Subcutaneous abdominal adipose tissue (tissue), 5 donors: Measurements from ENCODE around the gene KIF3C.

ENCODE experiments used
- H3K27ac ChIP-seq: one replicate; pipeline ENCODE4 v1.7.0; 2013; ENCODE audit warnings: low read depth, mild to moderate bottlenecking, inconsistent platforms, low read length, moderate library complexity
- H3K27me3 ChIP-seq, 5 donors: one replicate each; pipeline ENCODE4 v1.7.0; 2013; ENCODE audit warnings: low read length in 5 of 5, inconsistent platforms in 1 of 5; ENCODE audit not compliant: control insufficient read depth in 5 of 5, insufficient read depth in 4 of 5
- H3K36me3 ChIP-seq, 5 donors: one replicate each; pipeline ENCODE4 v1.7.0; 2013; ENCODE audit warnings: low read length in 5 of 5; ENCODE audit not compliant: control insufficient read depth in 5 of 5, insufficient read depth in 5 of 5
- H3K4me1 ChIP-seq, 5 donors: one replicate each; pipeline ENCODE4 v1.7.0; 2013; ENCODE audit warnings: low read length in 5 of 5, mild to moderate bottlenecking in 3 of 5, moderate library complexity in 1 of 5; ENCODE audit not compliant: control insufficient read depth in 5 of 5, insufficient read depth in 5 of 5
- H3K4me3 ChIP-seq, 5 donors: one replicate each; pipeline ENCODE4 v1.7.0; 2013; ENCODE audit warnings: low read length in 5 of 5, low read depth in 1 of 5
- H3K9ac ChIP-seq, 5 donors: one replicate each; pipeline ENCODE4 v1.7.0; 2013; ENCODE audit warnings: low read length in 5 of 5, mild to moderate bottlenecking in 4 of 5, moderate library complexity in 3 of 5
- H3K9me3 ChIP-seq, 5 donors: one replicate each; pipeline ENCODE4 v1.7.0; 2013; ENCODE audit warnings: low read length in 5 of 5; ENCODE audit not compliant: control insufficient read depth in 5 of 5
- donor health status: healthy.
- donor health status: healthy.
- donor health status: healthy.
- donor health status: healthy.
- donor health status: healthy.

Gene KIF3C

DNA sequence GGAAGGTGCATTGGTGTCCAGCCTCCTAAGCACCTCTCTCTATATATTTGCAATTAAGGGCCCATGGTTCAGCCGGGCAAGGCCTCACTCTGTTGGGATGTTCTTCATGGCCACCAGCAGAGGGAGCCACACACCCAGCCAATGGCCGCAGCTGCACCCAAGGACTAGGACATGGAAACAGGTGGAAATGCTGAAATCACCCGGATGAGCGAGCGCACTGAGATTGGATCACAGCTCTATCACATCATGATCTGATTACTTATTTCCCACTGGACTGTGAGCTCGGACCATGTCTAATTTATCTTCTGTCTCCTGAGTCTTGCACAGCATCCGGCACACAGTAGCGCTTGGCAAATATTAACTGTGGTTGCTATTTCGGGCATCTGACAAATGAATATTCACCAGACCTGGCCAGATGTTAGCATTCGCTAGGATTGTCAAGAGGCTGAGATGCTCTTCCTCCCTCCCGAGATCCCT is 31.2 kb downstream of the KIF3C start:
- Histone ChIP-seq H3K36me3 (peaks cover 0 to 4% (median 0%) of the 10 kb centered on the region in 5 donors), H3K4me1 (peaks cover 0 to 4% (median 3%) of the 10 kb centered on the region in 5 donors), H3K4me3 (no peak overlapping the region), H3K27me3 (peaks cover 0 to 3% (median 0%) of the 10 kb centered on the region in 5 donors), H3K27ac (no peak overlapping the region), H3K9me3 (no peaks in the 10 kb centered on the region), H3K9ac (peak overlapping the region in 1 of 5 donors; percentile 30)

DNA sequence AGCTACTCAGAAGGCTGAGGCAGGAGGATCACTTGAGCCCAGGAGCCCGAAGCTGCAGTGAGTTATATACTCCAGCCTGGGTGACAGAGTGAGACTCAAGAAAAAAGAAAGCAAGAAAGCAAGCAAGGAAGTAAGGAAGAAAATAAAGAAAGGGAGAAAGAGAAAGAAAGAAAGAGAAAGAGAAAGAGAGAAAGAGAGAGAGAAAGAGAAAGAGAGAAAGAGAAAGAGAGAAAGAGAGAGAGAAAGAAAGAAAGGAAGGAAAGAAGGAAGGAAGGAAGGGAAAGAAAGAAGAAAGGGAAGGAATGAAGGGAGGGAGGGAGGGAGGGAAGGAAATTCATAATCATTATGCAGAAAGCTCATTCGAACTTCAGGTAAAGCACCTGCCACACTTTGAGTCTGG is 33.9 kb downstream of the KIF3C start:
- no peak overlapping the region for H3K4me3 ChIP-seq
- peaks cover 0 to 4% (median 3%) of the 10 kb centered on the region in 5 donors for H3K4me1 ChIP-seq
- H3K27me3 ChIP-seq = peaks cover 0 to 3% (median 0%) of the 10 kb centered on the region in 5 donors
- no peak overlapping the region for H3K27ac ChIP-seq
- no peak overlapping the region for H3K9ac ChIP-seq
- H3K36me3 ChIP-seq = no peaks in the 10 kb centered on the region
- H3K9me3 ChIP-seq = no peaks in the 10 kb centered on the region

DNA sequence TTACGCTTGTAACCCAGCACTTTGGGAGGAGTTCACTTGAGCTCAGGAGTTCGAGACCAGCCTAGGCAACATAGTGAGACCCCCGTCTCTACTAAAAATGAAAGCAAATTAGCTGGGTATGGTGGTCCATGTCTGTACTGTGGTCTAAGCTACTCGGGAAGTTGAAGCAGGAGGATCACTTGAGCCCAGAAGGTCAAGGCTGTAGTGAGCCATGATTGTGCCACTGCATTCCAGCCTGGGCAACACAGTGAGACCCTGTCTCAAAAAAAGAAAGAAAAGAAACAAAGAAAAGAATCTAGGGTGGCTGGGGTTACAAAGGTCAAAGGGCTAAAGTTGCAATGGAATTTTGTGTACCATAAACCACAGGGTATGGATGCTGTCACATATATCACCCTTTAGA is 41.3 kb downstream of the KIF3C start:
- Histone ChIP-seq H3K4me1 (peaks cover 0 to 5% (median 0%) of the 10 kb centered on the region in 5 donors), H3K4me3 (no peak overlapping the region), H3K36me3 (peaks cover 0 to 3% (median 0%) of the 10 kb centered on the region in 5 donors), H3K9ac (no peak overlapping the region), H3K27ac (no peak overlapping the region), H3K9me3 (no peaks in the 10 kb centered on the region), H3K27me3 (no peaks in the 10 kb centered on the region)

DNA sequence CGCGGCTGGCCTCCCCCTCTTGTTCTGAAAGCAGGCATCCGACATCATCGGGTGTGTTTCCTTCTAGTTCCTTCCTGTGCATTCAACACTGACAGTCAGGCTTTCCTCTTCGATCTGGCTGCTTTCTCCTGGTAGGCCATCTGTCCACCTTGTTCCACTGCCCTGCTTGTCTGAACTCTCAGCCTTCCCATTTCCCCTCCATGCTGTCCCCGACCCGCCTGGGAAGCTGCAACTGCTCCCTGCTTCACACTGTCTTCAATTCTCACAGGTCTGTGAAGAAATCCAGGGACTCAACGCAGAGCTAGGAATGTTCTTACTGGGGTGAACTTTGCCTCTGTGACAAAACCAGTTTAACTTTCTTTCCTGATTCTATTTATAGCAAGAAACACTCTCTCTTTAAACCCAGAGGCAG is 43.0 kb downstream of the KIF3C start:
- Histone ChIP-seq H3K4me3 (no peak overlapping the region), H3K9ac (no peak overlapping the region)

DNA sequence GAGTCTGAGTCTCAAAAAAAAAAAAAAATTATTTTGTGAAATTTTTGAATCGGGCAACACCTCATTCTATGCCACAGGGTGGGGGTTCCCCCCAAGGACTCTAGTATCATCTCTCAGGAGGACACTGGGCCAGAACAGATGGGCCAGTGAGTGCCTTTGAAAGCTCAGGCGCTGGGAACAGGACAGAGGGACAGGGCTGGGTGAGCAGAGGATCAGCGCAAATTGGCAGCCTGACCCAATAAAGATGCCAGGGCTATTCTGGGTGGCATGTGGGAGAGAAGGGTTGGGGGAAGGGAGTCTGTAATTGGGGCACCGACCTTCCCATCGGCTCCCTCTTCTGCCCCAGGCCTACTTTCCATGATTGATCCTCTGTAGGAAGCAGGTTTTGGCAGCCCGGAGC is 44.0 kb downstream of the KIF3C start:
- Histone ChIP-seq H3K27ac (no peak overlapping the region), H3K36me3 (peaks cover 0 to 3% (median 0%) of the 10 kb centered on the region in 5 donors), H3K4me1 (peaks cover 0 to 5% (median 0%) of the 10 kb centered on the region in 5 donors)

More for the DNA sequence above, 43.0 kb downstream of the KIF3C start:
- H3K36me3 ChIP-seq = peaks cover 0 to 3% (median 0%) of the 10 kb centered on the region in 5 donors
- no peaks in the 10 kb centered on the region for H3K27me3 ChIP-seq
- no peaks in the 10 kb centered on the region for H3K9me3 ChIP-seq
- peaks cover 0 to 5% (median 0%) of the 10 kb centered on the region in 5 donors for H3K4me1 ChIP-seq
- H3K27ac ChIP-seq = no peak overlapping the region

DNA sequence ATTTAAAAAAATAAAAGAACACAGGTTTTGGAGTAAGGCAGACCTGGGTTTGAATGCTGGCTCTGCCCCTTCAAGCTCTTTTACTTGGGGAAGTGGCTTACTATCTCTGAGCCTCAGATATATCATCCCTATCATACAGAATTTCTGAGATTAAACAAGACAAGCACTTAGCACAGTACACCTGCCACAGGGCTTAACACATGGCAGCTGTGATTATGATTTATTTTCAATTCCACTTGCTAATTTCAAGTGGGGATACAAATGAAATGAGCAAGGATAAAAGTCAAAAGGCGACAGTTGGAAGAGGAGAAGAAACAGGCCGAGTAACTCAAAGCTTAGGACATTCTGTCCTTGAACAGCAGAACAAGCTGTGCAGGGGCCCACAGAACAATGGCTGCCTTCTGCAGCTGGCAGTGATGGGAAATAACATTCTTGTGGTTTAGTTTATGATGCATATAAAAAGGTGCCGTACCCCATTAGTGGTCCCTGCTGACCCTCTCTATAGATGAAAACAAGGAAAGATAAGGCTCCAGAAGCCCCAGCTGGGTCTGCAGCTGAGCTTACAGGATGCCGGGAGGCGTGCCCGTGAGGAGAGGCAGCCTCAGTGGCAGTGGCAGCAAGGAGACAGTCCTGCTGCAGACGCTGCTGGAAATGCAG is 45.3 kb downstream of the KIF3C start:
- no peak overlapping the region for H3K9ac ChIP-seq

More for the DNA sequence above, 44.0 kb downstream of the KIF3C start:
- H3K27me3 ChIP-seq = no peaks in the 10 kb centered on the region
- H3K9me3 ChIP-seq = no peaks in the 10 kb centered on the region
- H3K4me3 ChIP-seq = no peak overlapping the region
- H3K9ac ChIP-seq = no peak overlapping the region

DNA sequence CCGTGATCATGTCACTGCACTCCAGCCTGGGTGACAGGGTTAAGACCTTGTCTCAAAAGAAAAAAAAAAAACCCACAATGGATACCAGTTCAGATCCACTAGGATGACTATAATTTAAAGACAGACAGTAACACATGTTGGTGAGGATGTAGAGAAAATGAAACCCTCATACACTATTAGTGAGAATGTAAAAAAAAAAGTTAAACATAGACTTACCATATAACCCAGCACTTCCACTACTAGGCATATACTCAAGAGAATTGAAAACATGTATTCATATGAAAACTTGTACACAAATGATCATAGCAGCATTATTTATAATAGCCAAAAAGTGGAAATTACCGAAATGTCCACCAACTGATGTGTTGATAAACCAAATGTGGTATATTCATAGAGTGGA is 48.7 kb downstream of the KIF3C start:
- no peak overlapping the region for H3K4me3 ChIP-seq
- H3K9me3 ChIP-seq = no peaks in the 10 kb centered on the region
- no peak overlapping the region for H3K27ac ChIP-seq
- H3K4me1 ChIP-seq = no peaks in the 10 kb centered on the region
- H3K27me3 ChIP-seq = no peaks in the 10 kb centered on the region
- peaks cover 0 to 11% (median 8%) of the 10 kb centered on the region in 5 donors for H3K36me3 ChIP-seq
- H3K9ac ChIP-seq = no peak overlapping the region

More for the DNA sequence above, 45.3 kb downstream of the KIF3C start:
- Histone ChIP-seq H3K9me3 (no peaks in the 10 kb centered on the region), H3K4me3 (no peak overlapping the region), H3K4me1 (peaks cover 0 to 5% (median 0%) of the 10 kb centered on the region in 5 donors), H3K27me3 (no peaks in the 10 kb centered on the region), H3K36me3 (peaks cover 0 to 3% (median 0%) of the 10 kb centered on the region in 5 donors), H3K27ac (no peak overlapping the region)

DNA sequence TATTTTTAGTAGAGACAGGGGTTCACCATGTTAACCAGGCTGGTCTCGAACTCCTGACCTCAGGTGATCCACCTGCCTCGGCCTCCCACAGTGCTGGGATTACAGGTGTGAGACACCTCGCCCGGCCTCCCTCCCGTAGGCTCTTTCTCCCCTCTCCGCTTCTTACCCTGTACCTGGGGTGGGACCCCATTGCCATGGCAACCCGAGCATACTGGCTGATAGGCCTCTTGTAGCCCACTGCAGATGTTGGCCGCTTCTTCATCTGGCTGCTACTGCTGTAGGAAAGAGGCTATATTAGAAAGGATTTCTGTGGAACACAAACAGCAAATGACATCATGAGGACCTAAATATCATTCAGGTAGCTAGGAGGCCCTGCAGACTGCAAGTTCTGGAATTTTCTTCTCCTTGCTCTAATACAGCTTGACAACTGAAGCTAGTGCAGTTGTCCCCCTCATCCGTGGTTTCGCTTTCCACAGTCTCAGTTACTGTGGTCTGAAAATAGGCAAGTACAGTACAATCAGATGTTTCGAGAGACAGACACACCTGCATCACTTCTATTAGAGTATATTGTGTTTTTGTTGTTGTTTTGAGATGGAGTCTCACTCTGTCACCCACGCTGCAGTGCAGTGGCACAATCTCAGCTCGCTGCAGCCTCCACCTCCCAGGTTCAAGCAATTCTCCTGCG is 52.4 kb downstream of the KIF3C start:
- Histone ChIP-seq H3K4me3 (no peak overlapping the region), H3K27ac (no peak overlapping the region), H3K27me3 (no peaks in the 10 kb centered on the region), H3K4me1 (no peaks in the 10 kb centered on the region), H3K9ac (no peak overlapping the region), H3K9me3 (no peaks in the 10 kb centered on the region), H3K36me3 (peaks cover 3 to 26% (median 14%) of the 10 kb centered on the region in 5 donors)

DNA sequence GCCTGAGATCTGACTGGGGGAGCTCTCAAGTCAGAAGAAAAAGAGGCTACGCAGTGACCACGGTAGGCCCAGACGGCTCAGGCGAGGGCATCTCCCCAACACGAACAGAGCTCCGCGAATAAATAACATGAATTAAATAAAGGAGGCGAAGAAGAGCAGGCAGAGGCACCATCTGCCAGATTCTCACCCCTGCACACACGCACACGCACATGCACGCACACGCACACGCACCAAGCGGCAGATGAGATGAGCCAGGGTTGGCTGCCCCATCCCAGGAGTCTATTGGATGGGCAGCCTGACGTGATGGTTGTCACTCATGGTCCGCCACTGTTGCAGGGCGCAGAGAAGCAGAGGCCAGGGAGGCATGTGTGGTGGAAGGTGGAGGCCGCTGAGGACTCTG is 53.6 kb downstream of the KIF3C start:
- Histone ChIP-seq H3K9me3 (no peaks in the 10 kb centered on the region), H3K27me3 (no peaks in the 10 kb centered on the region)

More for the DNA sequence above, 53.6 kb downstream of the KIF3C start:
- Histone ChIP-seq H3K27ac (no peak overlapping the region), H3K9ac (no peak overlapping the region), H3K4me3 (no peak overlapping the region), H3K36me3 (peaks cover 3 to 26% (median 14%) of the 10 kb centered on the region in 5 donors), H3K4me1 (no peaks in the 10 kb centered on the region)
